ENCODE data around the gene RBM38. TPM values are rescaled to one million over a fixed set of nuclear protein-coding genes. Genes with fewer than 3 reads are reported as not detected.

RBM38 gene
- total RNA-seq, 1 experiment from 2014 or later, result 56.5 TPM

DNA sequence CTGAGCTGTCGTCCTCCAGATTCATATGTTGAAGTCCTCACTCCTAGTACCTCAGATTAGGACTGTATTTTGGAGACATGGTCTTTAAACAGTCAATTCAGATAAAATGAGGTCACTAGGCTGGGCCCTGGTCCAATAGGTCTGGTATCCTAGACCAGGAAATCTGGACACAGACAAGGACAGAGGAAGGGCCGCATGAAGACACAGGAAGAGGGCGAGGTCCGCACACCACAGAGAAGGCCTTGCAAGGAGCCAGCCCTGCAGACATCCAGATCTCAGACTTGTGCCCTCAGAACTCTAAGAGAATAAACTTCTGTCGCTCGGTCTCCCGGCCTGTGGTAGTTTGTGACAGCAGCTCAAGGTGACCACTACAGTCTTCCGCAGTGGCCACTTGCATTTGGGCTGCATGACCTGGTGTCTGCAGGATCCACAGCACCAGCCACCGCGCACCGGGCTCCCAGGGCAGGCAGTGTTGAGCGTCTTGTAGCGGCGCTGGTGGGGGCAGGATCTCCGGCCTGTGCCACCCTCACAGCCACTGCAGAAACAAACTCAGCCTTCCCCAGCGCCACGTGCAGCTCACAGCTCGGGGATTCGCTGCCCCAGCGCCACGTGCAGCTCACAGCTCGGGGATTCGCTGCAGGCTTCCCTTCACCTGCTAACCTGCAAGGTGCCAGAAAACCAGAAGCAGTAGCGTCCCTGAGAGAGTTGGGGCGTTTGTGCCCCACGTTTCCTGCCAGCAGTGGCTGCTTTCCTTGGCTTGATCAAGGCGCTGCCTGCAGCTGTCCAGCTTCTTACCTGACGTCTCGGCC, 6.0 kb upstream of the RBM38 start:
- no peak overlapping the region for H3K27ac ChIP-seq (ENCODE audit: low read length)
- no peak for ATAC-seq
- no peaks in the 10 kb centered on the region for H3K36me3 ChIP-seq (ENCODE audit: low read depth, low read length)
- H3K9ac ChIP-seq (ENCODE audit: low read length), result no peak overlapping the region
- H4K20me1 ChIP-seq (ENCODE audit: low read length), result no peaks in the 10 kb centered on the region
- no peak overlapping the region for H3K4me2 ChIP-seq (ENCODE audit: low read length)
- H3K4me3 ChIP-seq (ENCODE audit: low read length), result no peak overlapping the region
- H3K27me3 ChIP-seq (ENCODE audit: low read length), result no peaks in the 10 kb centered on the region
- no peaks in the 10 kb centered on the region for H3K79me2 ChIP-seq (ENCODE audit: low read length)
- POLR2A ChIA-PET (ENCODE audit: unreplicated experiment), result no interaction called here
- no peaks in the 10 kb centered on the region for H3F3A ChIP-seq (ENCODE audit: low read length, unreplicated experiment)
- CTCF ChIA-PET, result no interaction called here
- intact Hi-C loops (cut with micrococcal nuclease), result loop anchor here (5.0 kb wide), 1 partner anchor 207 kb away; no protein-coding TSS in a partner anchor
- no TSS peak for BruUV-seq (replicated peaks)
- H3K4me1 ChIP-seq (ENCODE audit: insufficient read depth, low read length), result peaks cover 11% of the 10 kb centered on the region
- no peaks in the 10 kb centered on the region for H3K9me2 ChIP-seq (replicated peaks; ENCODE audit: low read length)
- no peak overlapping the region for H2AFZ ChIP-seq (ENCODE audit: low read length)
- DNase-seq, result no peak
- no peaks in the 10 kb centered on the region for H3K9me3 ChIP-seq (ENCODE audit: low read length)
- TF ChIP-seq CTCF (conservative IDR thresholded peaks at IDR 0.05; ENCODE audit: low read depth, low read length) (no peak), EZH2 (IDR thresholded peaks at IDR 0.05; ENCODE audit: low read length, unreplicated experiment) (no peak), EZH2phosphoT487 (IDR thresholded peaks at IDR 0.05; ENCODE audit: borderline replicate concordance, low read length) (no peak)

GRCh38 chr20:57385940-57386339, 5.3 kb upstream of the RBM38 start:
- no peak overlapping the region for H2AFZ ChIP-seq (ENCODE audit: low read length)
- ATAC-seq, result no peak
- BruUV-seq (replicated peaks), result no TSS peak
- no peaks in the 10 kb centered on the region for H3K9me2 ChIP-seq (replicated peaks; ENCODE audit: low read length)
- H3K79me2 ChIP-seq (ENCODE audit: low read length), result no peaks in the 10 kb centered on the region
- CTCF ChIA-PET, result no interaction called here
- H3K9ac ChIP-seq (ENCODE audit: low read length), result no peak overlapping the region
- H3K9me3 ChIP-seq (ENCODE audit: low read length), result no peaks in the 10 kb centered on the region
- TF ChIP-seq EZH2 (IDR thresholded peaks at IDR 0.05; ENCODE audit: low read length, unreplicated experiment) (no peak), EZH2phosphoT487 (IDR thresholded peaks at IDR 0.05; ENCODE audit: borderline replicate concordance, low read length) (no peak), CTCF (conservative IDR thresholded peaks at IDR 0.05; ENCODE audit: low read depth, low read length) (no peak)
- POLR2A ChIA-PET (ENCODE audit: unreplicated experiment), result no interaction called here
- H3K27ac ChIP-seq (ENCODE audit: low read length), result no peak overlapping the region
- H3K36me3 ChIP-seq (ENCODE audit: low read depth, low read length), result no peaks in the 10 kb centered on the region
- H3K4me1 ChIP-seq (ENCODE audit: insufficient read depth, low read length), result peaks cover 17% of the 10 kb centered on the region
- no peaks in the 10 kb centered on the region for H4K20me1 ChIP-seq (ENCODE audit: low read length)
- intact Hi-C loops (cut with micrococcal nuclease), result no loop called here
- H3F3A ChIP-seq (ENCODE audit: low read length, unreplicated experiment), result no peaks in the 10 kb centered on the region
- no peak overlapping the region for H3K4me3 ChIP-seq (ENCODE audit: low read length)
- no peak for DNase-seq
- no peaks in the 10 kb centered on the region for H3K27me3 ChIP-seq (ENCODE audit: low read length)
- no peak overlapping the region for H3K4me2 ChIP-seq (ENCODE audit: low read length)

DNA sequence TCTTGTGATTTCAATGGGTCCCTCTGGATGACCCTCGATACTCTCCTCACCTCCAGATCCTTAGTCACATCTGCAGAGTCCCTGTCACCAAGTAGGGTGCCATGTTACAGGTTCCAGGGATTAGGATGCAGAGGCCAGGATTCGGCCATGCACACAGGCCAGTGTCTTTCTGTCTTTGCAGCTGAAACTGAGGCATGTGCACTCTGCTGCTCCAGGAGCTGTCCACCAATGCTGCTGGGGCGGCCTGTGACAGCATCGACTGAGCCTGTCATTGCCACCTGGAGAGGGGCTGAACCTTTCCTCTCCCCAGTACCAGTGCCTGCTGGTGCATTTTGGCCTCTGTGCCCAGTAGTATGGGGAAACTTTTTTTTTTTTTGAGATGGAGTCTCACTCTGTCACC, 4.4 kb upstream of the RBM38 start:
- H2AFZ ChIP-seq (ENCODE audit: low read length), result no peak overlapping the region
- H3K9me2 ChIP-seq (replicated peaks; ENCODE audit: low read length), result no peaks in the 10 kb centered on the region
- no TSS peak for BruUV-seq (replicated peaks)
- no peaks in the 10 kb centered on the region for H3K36me3 ChIP-seq (ENCODE audit: low read depth, low read length)
- no peaks in the 10 kb centered on the region for H4K20me1 ChIP-seq (ENCODE audit: low read length)
- no peak for ATAC-seq
- H3K4me3 ChIP-seq (ENCODE audit: low read length), result no peak overlapping the region
- H3K9ac ChIP-seq (ENCODE audit: low read length), result no peak overlapping the region
- intact Hi-C loops (cut with micrococcal nuclease), result no loop called here
- H3K27me3 ChIP-seq (ENCODE audit: low read length), result no peaks in the 10 kb centered on the region
- TF ChIP-seq EZH2phosphoT487 (IDR thresholded peaks at IDR 0.05; ENCODE audit: borderline replicate concordance, low read length), result no peak
- no peak for TF ChIP-seq CTCF (conservative IDR thresholded peaks at IDR 0.05; ENCODE audit: low read depth, low read length)
- no peak for TF ChIP-seq EZH2 (IDR thresholded peaks at IDR 0.05; ENCODE audit: low read length, unreplicated experiment)
- no peaks in the 10 kb centered on the region for H3F3A ChIP-seq (ENCODE audit: low read length, unreplicated experiment)
- H3K4me1 ChIP-seq (ENCODE audit: insufficient read depth, low read length), result peaks cover 18% of the 10 kb centered on the region
- H3K79me2 ChIP-seq (ENCODE audit: low read length), result 0 out of 2 replicates have a peak, but pooled peaks cover 2% of the 10 kb centered on the region
- no peaks in the 10 kb centered on the region for H3K9me3 ChIP-seq (ENCODE audit: low read length)
- no peak overlapping the region for H3K27ac ChIP-seq (ENCODE audit: low read length)
- no peak overlapping the region for H3K4me2 ChIP-seq (ENCODE audit: low read length)
- CTCF ChIA-PET, result no interaction called here
- DNase-seq, result no peak
- POLR2A ChIA-PET (ENCODE audit: unreplicated experiment), result no interaction called here

All from PC-3 (cell line).